Activated CD8-positive, alpha-beta memory T cell treated with anti-CD3 and anti-CD28 coated beads for 36 hours (primary cell): Measurements from ENCODE around the gene LMNA. TPM values are rescaled to one million over a fixed set of nuclear protein-coding genes. Genes with fewer than 3 reads are reported as not detected.
"Not testable (repeated sequence)": the region's sequence is repeated elsewhere in the genome, so short reads cannot be mapped to it uniquely, and the experiment has no call there.

Source experiments
- CTCF ChIA-PET: fragments of 350-600 bp; sonication (Branson Sonifier 250); formaldehyde crosslinking; loops from one replicate; lab custom pipeline; 2021; ENCODE audit warnings: antibody characterized with exemption; lab: Charles Lee
- POLR2A ChIA-PET: fragments of 350-600 bp; sonication (Branson Sonifier 250); formaldehyde crosslinking; loops from one replicate; lab custom pipeline; 2021; ENCODE audit warnings: antibody characterized with exemption; lab: Charles Lee
- total RNA-seq, 2 experiments: library from RNA; stranded (reverse); gene quantifications; one replicate each; pipeline ENCODE4 v1.2.3, GENCODE V29; 2021

Gene LMNA
- 10 to 100 TPM; 95.3 to 95.9 TPM for total RNA-seq

GRCh38 chr1:156114101-156114918, at the start of gene LMNA:
TSS of gene LMNA (plus strand) at chr1:156114711. CDS start at chr1:156114919, 208 bp downstream.
- POLR2A ChIA-PET, result interaction anchor here (0.6 to 2.6 kb wide), 10 partner anchors 8 to 111 kb away, joined by 3 to 24 read pairs (median 5); no protein-coding TSS in a partner anchor
- CTCF ChIA-PET, result interaction anchor here (0.8 to 5.2 kb wide), 12 partner anchors 8 to 111 kb away, joined by 3 to 47 read pairs (median 5); no protein-coding TSS in a partner anchor

GRCh38 chr1:156065212-156065611, 49.3 kb upstream of the LMNA start:
- CTCF ChIA-PET, result interaction anchor here (1.1 to 2.6 kb wide), 4 partner anchors 26 to 132 kb away, joined by 3 to 7 read pairs (median 4); no protein-coding TSS in a partner anchor
- POLR2A ChIA-PET, result interaction anchor here (0.7 kb wide), 1 partner anchor 160 kb away, joined by 3 read pairs; no protein-coding TSS in a partner anchor

- CTCF ChIA-PET, result interaction anchor here (0.8 to 2.6 kb wide), 13 partner anchors 9 to 1164 kb away, joined by 3 to 11 read pairs (median 4); partner anchors contain the start of gene ARHGEF2
- POLR2A ChIA-PET, result no interaction called here
Measured at GRCh38 chr1:156065871-156066270, 48.6 kb upstream of the LMNA start.

- CTCF ChIA-PET, result interaction anchor here (0.7 to 1.7 kb wide), 7 partner anchors 14 to 127 kb away, joined by 3 to 11 read pairs (median 3); partner anchors contain the start of gene ARHGEF2
- POLR2A ChIA-PET, result no interaction called here
Measured at GRCh38 chr1:156067262-156067661, 47.2 kb upstream of the LMNA start.

- CTCF ChIA-PET, result no interaction called here
Measured at GRCh38 chr1:156069490-156070455, 44.7 kb upstream of the LMNA start.

GRCh38 chr1:156070548-156070947, 44.0 kb upstream of the LMNA start:
- ChIA-PET CTCF (no interaction called here), POLR2A (no interaction called here)

More at GRCh38 chr1:156069490-156070455, 44.7 kb upstream of the LMNA start:
- POLR2A ChIA-PET, result no interaction called here

- POLR2A ChIA-PET, result not testable (repeated sequence)
- CTCF ChIA-PET, result interaction anchor here (0.9 kb wide), 1 partner anchor 154 kb away, joined by 3 read pairs; no protein-coding TSS in a partner anchor
Measured at GRCh38 chr1:156071332-156071816, 43.1 kb upstream of the LMNA start.

GRCh38 chr1:156072251-156072650, 42.3 kb upstream of the LMNA start:
- ChIA-PET CTCF (interaction anchor here (0.9 kb wide), 1 partner anchor 153 kb away, joined by 3 read pairs; no protein-coding TSS in a partner anchor), POLR2A (no interaction called here)

- ChIA-PET CTCF (no interaction called here), POLR2A (no interaction called here)
Measured at GRCh38 chr1:156073110-156073687, 41.3 kb upstream of the LMNA start.

GRCh38 chr1:156073740-156074139, 40.8 kb upstream of the LMNA start:
- CTCF ChIA-PET, result no interaction called here
- POLR2A ChIA-PET, result no interaction called here

- CTCF ChIA-PET, result interaction anchor here (1.3 to 2.0 kb wide), 2 partner anchors 8 to 13 kb away, joined by 3 to 5 read pairs; no protein-coding TSS in a partner anchor
- POLR2A ChIA-PET, result no interaction called here
Measured at GRCh38 chr1:156074661-156075060, 39.9 kb upstream of the LMNA start.

GRCh38 chr1:156075162-156075561, 39.3 kb upstream of the LMNA start:
- POLR2A ChIA-PET, result no interaction called here
- CTCF ChIA-PET, result interaction anchor here (1.3 to 2.0 kb wide), 2 partner anchors 9 to 12 kb away, joined by 3 to 5 read pairs; no protein-coding TSS in a partner anchor

- ChIA-PET POLR2A (no interaction called here), CTCF (interaction anchor here (2.0 kb wide), 1 partner anchor 10 kb away, joined by 5 read pairs; no protein-coding TSS in a partner anchor)
Measured at GRCh38 chr1:156075775-156076204, 38.7 kb upstream of the LMNA start.

GRCh38 chr1:156076609-156077429, 37.7 kb upstream of the LMNA start:
- ChIA-PET CTCF (interaction anchor here (2.0 kb wide), 1 partner anchor 11 kb away, joined by 5 read pairs; no protein-coding TSS in a partner anchor), POLR2A (no interaction called here)

- CTCF ChIA-PET, result no interaction called here
- POLR2A ChIA-PET, result no interaction called here
Measured at GRCh38 chr1:156077430-156077760, 37.1 kb upstream of the LMNA start.

GRCh38 chr1:156078728-156079127, 35.8 kb upstream of the LMNA start:
- ChIA-PET CTCF (interaction anchor here (0.8 kb wide), 1 partner anchor 12 kb away, joined by 4 read pairs; no protein-coding TSS in a partner anchor), POLR2A (no interaction called here)

- ChIA-PET POLR2A (no interaction called here), CTCF (no interaction called here)
Measured at GRCh38 chr1:156079762-156080161, 34.7 kb upstream of the LMNA start.
